GM18868 (cell line): Measurements from ENCODE around the gene KCNN3.

ENCODE experiments used
- ATAC-seq: cut with Tn5 transposase; IDR thresholded peaks from one replicate; pipeline ENCODE4 v1.9.1; 2021; ENCODE audit warnings: mild to moderate bottlenecking, moderate library complexity; ENCODE audit not compliant: unreplicated experiment

Gene KCNN3

DNA sequence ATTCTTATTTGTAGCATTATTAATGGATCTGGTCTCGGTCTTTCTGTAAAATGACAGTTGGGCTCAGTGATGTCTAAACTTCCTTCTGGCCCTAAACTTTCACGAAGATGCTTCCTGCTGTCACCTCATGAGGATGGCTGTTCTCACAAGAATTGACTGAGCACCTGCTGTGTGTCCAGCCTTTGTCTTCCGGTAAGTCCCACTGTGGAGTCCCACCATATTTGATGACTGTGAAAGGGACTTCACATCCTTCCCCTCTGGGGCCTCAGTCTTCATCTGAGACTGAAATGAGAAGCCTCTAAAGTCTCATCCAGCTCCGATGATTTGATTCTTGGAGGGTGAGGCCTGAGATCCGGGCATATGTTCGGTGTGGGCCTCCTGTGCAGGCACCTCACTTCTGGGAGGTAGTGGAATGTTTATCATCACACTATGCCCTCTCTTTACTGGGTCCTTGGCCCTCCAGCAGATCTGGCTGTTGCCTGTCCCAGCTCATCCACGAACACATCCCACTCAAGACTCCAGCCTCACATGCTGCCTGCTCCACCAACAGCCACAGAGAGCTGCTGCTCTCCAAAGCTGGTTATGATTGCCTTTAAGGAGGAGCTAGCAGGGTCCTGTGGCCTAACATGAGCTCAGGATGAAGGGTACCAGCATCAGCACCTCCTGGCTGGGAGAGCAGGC lies 95.8 kb downstream of the KCNN3 start:
- ATAC-seq: no peak

DNA sequence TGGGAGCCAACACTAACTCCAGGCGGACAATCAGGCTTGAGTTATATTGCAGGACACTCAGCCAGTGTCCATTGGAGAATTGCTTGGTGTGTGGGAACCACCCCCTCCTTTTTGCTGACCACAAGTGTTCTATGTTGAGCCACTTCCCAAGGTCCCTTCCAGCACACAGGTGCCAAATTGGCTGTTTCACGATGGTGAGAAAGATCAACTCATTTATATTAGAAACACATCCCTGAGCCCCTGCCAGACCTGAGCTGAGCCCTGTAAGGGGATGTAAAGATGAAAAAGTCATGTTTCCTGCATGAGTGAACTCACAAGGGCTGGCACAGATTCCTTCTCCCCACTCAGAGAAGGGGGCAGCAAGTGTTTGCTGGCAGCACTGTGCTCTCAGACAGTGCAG lies 96.5 kb downstream of the KCNN3 start:
- no peak for ATAC-seq

DNA sequence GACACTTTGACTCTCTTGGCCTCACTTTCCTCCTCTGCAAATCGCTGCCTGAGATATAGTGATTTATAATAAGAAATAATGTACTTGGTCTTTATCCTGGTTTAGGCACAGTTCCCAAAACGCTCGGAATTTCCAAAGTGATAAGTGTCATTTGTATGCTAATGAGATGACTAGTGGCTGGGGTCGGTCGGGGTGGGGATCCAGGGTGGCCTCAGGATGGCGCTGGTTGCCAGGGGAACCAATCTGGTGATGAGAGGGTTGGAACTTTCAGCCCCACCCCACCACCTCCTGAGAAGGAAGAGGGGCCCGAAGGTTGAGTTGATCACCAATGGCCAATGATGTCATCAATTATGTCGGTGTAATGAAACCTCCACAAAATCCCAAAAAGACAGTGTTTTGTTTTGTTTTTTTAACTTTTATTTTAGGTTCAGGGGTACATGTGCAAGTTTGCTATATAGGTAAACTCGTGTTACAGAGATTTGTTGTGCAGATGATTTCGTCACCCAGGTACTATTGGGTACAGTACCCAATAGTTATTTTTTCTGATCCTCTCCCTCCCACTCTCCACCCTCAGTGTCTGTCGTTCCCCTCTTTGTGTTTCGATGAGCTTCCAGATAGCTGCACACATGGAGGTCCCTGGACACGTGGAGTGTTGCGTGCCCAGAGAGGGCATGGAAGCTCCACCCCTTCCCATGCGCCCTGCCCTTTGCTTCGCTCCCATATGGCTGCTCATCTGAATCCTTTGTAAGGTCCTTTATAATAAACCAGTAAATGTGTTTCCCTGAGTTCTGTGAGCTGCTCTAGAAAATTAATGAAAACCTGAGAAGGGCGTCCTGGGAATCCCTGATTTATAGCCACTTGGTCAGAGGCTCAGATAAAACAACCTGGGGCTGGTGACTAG lies 97.2 kb downstream of the KCNN3 start:
- no peak for ATAC-seq

- no peak for ATAC-seq
Measured at GRCh38 chr1:154772056-154772455, 98.0 kb downstream of the KCNN3 start.

DNA sequence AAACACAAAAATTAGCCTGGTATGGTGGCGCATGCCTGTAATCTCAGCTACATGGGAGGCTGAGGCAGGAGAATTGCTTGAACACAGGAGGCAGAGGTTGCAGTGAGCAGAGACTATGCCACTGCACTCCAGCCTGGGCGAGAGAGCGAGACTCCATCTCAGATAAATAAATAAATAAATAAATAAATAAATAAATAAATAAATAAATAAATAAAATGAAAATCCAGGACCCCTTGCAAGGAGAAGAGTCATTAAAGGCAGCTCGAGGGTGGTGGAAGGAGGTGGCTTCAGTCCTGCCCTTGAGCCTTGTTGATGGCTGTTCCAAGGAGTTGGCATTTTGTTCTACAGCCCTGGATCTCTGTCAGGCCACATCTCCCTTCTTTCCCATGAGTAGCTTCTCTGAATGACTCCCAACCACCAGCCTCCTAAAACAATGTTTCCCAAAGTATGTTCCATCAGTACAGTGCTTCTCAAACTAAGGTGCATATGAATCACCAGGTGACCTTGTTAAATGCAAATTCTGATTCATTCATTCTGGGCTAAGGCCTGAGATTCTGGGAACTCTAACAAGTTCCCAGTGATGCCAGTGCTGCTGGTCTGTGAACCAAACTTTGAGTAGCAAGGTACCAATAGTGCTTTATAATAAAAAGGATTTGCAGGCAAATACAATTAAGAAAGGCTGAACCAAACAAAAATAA lies 99.0 kb downstream of the KCNN3 start:
- ATAC-seq: no peak

- no peak for ATAC-seq
Measured at GRCh38 chr1:154769193-154769895, 100.7 kb downstream of the KCNN3 start.

GRCh38 chr1:154768456-154769125 lies 101.5 kb downstream of the KCNN3 start:
- no peak for ATAC-seq

DNA sequence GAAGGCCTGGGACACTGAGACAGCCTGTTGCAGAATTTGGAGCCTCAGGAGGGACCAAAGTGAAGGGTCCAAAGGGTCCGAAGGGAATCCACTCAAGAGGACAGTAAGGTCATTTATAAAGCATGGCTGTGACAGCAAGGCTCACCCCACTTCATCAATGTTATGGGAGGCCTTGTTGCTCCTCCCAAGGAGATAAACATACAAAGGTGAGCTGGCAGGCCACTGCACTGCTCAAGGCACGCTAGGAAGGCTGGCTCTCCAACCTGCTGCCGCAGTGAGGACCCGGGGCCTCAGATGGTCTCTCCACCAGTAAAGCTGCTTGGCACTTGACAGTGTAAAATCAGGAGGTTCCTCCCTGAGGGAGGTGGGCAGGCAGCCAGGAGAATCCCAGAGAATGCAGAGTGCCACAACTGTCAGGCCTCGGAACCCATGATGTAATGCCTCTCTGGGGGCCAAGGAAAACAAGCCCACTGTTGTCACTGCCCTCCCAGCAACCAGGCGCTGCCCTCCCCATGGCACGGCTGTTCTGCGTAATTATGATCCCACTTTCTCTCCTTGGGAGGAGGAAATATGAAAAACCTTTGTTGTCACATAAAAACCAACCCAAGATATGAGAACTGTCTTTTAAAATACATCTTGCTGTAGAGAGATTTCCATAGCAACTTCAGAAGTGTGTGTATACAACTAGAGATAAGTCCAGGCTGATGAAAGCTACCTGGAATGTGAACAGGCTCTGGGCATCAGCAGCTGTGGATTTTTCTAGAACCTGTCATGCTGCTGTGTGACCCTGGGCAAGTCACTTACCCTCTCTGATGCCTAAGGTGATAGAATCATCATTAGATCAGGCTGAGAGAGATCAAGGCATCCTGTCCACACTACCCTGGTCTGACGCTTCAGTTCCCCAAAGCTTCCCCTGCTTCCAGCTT lies 102.5 kb downstream of the KCNN3 start:
- ATAC-seq: no peak

DNA sequence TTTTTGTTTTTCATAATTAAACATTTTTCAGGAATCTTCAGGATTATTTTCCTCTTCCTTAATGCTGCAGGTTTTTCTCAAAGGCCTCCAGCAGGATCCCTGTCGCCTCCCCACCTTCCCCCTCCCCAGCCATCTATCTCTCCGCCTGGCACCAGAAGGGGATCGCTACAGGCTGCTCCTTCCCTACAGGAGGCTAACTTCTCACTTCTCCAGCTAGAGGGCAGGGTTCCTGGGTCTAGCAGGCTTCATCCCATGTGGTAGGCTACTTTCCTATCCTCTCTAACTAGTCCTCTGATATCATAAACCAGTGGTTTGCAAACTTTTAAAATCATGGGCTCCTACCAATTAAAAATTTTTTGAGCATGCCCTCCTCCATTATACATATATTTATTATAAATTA lies 104.1 kb downstream of the KCNN3 start:
- no peak for ATAC-seq

DNA sequence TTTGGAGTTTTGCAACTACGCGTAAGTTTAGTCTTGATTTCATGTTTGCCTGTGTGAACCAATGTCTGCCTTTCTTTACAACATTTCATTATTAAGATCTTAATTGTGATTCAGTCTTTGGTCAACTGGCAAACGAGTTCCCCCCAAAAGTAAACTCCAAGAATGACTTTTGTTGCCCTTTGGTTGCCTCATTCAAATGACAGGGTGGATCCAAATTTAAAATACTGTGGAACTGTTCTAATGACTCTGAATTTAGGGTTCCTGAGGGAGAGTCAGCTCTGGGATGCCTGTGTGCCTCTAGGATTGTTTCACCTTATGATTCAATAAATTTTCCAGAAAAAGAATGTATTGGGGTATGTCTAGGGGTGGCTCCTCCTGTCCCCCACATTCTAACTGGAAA lies 105.3 kb downstream of the KCNN3 start:
- no peak for ATAC-seq

DNA sequence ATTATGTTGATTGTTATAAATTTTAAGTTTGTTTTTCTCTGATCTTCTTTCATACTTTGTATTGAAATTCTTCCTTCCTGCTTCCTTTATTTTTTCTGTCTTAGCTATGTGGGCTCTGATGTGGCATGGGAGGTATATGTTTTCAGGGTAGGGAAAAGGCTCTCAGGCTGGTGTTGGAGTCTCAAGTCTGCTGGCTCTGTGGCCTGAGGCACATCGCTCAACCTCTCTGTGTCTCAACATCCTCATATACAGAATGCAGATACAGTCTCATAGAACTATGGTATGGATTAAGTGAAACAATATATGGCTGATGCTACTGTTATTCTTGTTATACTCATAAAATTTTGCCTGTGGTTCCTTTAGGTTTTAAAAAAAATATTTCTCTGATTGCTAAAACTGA lies 105.9 kb downstream of the KCNN3 start:
- ATAC-seq: no peak

- no peak for ATAC-seq
Measured at GRCh38 chr1:154760469-154760933, 109.6 kb downstream of the KCNN3 start.

GRCh38 chr1:154759793-154760192 lies 110.3 kb downstream of the KCNN3 start:
- no peak for ATAC-seq

GRCh38 chr1:154759196-154759595 lies 110.9 kb downstream of the KCNN3 start:
- no peak for ATAC-seq

DNA sequence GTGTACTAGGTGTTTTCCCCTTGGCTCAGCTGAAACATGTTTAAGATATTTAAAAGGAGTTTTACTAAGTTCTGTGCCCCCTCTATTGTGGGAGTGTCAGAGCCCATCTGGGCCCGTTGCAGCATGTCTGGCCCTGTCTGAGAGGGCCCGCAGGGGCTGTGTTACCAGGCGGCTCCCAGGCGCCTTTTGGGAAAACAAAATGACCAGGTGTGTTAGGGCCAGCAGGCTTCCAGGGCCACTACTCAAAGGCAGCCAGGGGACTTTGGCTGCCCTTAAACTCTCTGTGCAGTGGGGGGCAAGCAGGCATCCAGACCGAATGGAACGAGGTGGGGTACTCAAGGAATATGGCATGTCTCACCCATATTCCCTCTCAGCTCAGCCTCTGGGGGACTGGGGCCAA lies 111.7 kb downstream of the KCNN3 start:
- no peak for ATAC-seq

DNA sequence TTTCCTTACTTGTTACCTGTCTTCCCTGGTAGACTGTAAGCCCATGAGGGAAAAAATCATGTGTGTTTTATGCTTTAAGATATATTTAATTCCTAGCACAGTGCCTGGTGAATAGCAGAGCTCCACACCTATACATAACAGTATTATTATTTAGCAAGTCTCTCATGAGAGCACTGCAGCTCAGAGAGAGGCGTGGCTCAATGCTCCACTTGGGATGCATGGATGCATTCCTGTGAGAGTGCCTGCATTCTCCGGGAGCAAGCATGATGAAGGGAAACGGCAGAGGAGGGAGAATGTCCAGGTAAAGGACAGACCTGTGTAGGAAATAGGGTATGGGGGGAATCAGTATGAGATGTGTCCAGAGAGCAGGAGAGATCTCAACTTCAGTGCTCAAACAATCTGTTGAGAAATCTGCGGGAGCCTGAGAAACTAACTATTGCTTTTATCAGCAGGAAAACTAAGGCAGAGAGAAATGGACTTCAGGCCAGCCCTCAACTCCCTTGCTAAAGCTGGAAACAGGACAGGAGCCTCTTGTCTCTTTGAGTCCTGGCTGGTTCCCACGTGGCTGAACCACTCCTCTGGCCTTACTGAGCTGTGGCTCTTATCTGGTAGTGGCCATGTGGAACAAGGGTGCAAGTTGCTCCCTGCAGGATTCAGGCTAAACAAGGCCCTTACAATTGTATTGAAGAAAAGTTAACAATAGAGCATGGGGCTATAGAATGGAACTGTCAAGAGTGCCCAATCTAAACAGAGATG lies 113.1 kb downstream of the KCNN3 start:
- ATAC-seq: no peak

GRCh38 chr1:154755858-154756730 lies 114.0 kb downstream of the KCNN3 start:
- no peak for ATAC-seq

DNA sequence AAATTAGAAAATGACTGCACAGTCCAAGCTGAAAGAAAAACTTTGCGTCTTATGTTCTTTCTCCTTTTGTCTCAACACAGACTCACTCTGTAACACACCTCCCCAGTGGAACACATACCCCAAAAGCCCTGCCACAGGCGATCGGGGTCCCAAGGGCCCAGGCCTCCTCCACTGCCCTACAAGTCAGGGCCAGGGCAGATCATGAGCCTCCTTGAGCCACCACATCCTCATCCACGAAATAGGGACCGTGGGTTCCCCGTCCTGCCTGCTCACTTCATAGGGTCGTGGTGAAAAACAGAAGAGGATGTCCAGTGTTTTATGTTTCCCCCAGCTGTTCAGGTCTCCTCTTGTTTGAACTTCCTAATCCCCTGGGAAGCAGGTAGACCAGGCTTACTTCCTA lies 116.7 kb downstream of the KCNN3 start:
- ATAC-seq: no peak
